Fibroblast of skin of back (primary cell): ENCODE measurements around the gene TBC1D10A.

Source experiments
- DNase-seq: peaks from one replicate; pipeline ENCODE4 v3.0.0-alpha.2; 2013

Gene TBC1D10A

GRCh38 chr22:30285846-30286200, 40.9 kb downstream of the TBC1D10A start:
- no peak for DNase-seq

GRCh38 chr22:30285176-30285845, 41.4 kb downstream of the TBC1D10A start:
- no peak for DNase-seq

GRCh38 chr22:30284666-30285065, 42.1 kb downstream of the TBC1D10A start:
- DNase-seq, result no peak

- no peak for DNase-seq
Observed at GRCh38 chr22:30284172-30284571, 42.6 kb downstream of the TBC1D10A start.

GRCh38 chr22:30283342-30283741, 43.4 kb downstream of the TBC1D10A start:
- no peak for DNase-seq

GRCh38 chr22:30282616-30283046, 44.1 kb downstream of the TBC1D10A start:
- no peak for DNase-seq

GRCh38 chr22:30280505-30280904, 46.2 kb downstream of the TBC1D10A start:
- DNase-seq, result no peak

- no peak for DNase-seq
Observed at GRCh38 chr22:30279932-30280331, 46.8 kb downstream of the TBC1D10A start.

- DNase-seq, result no peak
Observed at GRCh38 chr22:30279046-30279788, 47.5 kb downstream of the TBC1D10A start.

- peak; percentile 68 for DNase-seq
Observed at GRCh38 chr22:30277547-30278344, 49.0 kb downstream of the TBC1D10A start.

- no peak for DNase-seq
Observed at GRCh38 chr22:30276039-30276438, 50.7 kb downstream of the TBC1D10A start.

- no peak for DNase-seq
Observed at GRCh38 chr22:30275625-30276024, 51.1 kb downstream of the TBC1D10A start.

GRCh38 chr22:30274437-30274812, 52.3 kb downstream of the TBC1D10A start:
- DNase-seq, result no peak

- DNase-seq, result no peak
Observed at GRCh38 chr22:30273711-30274436, 52.9 kb downstream of the TBC1D10A start.

GRCh38 chr22:30272781-30273601, 53.8 kb downstream of the TBC1D10A start:
- DNase-seq, result no peak

GRCh38 chr22:30270832-30271231, 55.9 kb downstream of the TBC1D10A start:
- DNase-seq, result no peak

GRCh38 chr22:30268331-30268730, 58.4 kb downstream of the TBC1D10A start:
- DNase-seq, result no peak

- DNase-seq, result no peak
Observed at GRCh38 chr22:30267382-30268302, 59.1 kb downstream of the TBC1D10A start.

- no peak for DNase-seq
Observed at GRCh38 chr22:30266445-30267381, 60.0 kb downstream of the TBC1D10A start, which contains the start of gene OSM. Gene OSM, minus strand, starts transcription at chr22:30266851. Its CDS starts 52 bp downstream, at chr22:30266799.
